Hematopoietic multipotent progenitor cell treated with erythropoietin and hydrocortisone succinate and interleukin-3 and kit ligand, for 17 days (in vitro differentiated cells): ENCODE results near the gene TLR9.
"Not testable (repeated sequence)": the region's sequence is repeated elsewhere in the genome, so short reads cannot be mapped to it uniquely, and the experiment has no call there.

Experiments used
- DNase-seq: peaks from one replicate; pipeline ENCODE4 v3.0.0-alpha.2; 2015; ENCODE audit warnings: low spot score

TLR9 gene

GRCh38 chr3:52225452-52226228 lies at the start of gene TLR9:
Gene TLR9, minus strand, starts transcription at chr3:52225645. Its CDS starts 116 bp downstream, at chr3:52225529.
- DNase-seq, result no peak

- DNase-seq, result not testable (repeated sequence)
Measured at GRCh38 chr3:52274781-52275180, 49.3 kb upstream of the TLR9 start.

DNA sequence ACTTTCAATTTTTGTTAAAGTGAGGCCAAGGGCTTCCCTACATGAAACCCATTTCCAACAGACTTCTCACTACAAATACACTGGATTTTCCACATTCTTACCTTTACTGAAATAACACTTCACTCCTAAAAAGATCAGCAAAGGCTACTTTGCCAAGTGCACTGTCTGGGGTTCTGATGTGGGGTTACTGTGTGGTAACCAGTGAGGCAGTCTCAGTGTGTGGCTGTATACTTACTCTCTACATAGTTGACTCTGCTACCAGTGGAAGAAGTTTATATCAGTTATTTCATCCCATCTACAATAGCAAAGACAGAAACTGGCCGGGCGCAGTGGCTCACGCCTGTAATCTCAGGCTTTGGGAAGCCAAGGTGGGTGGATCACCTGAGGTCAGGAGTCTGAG lies 47.4 kb upstream of the TLR9 start:
- no peak for DNase-seq

DNA sequence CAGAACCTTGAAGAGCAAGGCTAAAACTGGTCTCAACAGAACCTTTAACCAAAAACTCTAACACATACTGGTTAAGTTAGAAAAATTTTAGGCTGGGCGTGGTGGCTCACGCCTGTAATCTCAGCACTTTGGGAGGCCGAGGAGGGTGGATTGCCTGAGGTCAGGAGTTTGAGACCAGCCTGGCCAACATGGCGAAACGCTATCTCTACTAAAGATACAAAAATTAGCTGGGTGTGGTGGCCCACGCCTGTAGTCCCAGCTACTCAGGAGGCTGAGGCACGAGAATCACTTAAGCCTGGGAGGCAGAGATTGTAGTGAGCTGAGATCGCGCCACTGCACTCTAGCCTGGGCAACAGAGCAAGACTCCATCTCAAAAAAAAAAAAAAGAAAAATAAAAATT lies 46.7 kb upstream of the TLR9 start:
- DNase-seq, result not testable (repeated sequence)

GRCh38 chr3:52270252-52270754 lies 44.9 kb upstream of the TLR9 start:
- no peak for DNase-seq

- DNase-seq, result no peak
Measured at GRCh38 chr3:52269776-52270175, 44.3 kb upstream of the TLR9 start.

DNA sequence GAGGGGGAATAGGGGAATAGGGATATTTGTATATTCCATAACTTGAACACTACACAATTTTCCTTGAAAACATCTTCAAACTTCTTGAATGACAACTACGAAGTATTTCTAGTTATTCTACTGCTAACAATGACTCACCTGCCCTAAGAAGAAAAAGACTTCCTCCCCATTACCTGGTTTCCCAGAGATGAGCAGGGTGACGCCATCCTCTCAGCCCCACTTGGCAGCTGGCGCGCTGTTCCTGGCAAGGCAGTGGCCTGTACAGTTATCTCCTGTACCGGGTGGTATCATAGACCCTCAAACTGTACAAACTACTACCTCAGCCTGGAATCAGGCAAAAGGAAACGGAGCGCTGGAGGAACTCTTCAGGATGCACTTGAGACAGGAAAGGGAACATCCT lies 42.6 kb upstream of the TLR9 start:
- DNase-seq, result no peak

DNA sequence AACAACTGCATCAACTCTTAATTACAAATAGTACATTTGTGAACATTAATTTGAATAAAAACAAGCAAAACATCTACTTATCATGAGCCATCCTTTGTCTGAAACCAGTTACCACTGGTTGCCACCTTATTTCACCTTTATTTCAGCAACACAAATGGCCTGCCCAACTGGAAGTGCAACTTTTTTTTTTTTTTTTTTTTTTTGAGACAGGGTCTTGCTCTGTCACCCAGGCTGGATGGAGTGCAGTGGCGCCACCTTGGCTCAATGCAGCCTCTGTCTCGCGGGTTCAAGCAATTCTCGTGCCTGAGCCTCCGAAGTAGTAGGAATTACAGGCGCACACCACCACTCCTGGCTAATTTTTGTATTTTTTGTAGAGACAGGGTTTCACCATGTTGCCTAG lies 39.9 kb upstream of the TLR9 start:
- DNase-seq, result no peak

DNA sequence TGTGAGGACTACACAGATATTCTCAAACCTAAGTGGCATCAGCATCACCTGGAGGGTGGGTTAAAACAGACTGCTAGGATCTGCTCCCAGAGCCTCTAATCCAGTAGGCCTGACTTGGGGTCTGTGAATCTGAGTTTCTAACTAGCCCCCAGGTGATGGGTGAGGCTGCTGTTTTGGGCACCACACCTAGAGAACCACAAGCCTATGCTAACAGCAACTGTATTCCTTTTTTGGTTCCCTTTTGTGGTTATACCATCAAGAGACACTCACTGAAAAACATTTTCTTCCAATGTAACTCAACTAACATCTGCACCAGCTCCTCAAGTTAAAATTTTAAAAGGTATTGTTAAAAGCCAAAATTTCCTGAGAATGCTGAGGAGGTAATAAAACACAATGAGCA lies 37.0 kb upstream of the TLR9 start:
- DNase-seq, result no peak

DNA sequence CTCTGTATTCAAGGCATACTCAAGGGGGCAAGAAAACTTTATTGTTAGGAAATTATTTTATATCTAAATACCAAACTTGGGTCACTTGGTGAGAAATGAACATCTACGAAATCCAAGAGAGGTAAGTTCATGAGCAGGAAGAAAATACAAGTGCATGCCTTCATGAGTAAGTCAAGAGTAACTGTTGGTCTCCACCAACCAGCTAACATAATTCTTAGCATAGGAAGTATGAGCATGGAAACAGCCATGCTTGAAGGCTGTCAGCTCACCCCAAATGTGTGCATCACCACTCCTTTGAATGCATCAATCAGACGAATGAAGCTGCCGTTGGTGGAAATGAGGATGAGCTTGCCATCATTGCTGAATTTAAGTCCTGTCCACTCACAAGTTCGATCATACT lies 34.0 kb upstream of the TLR9 start:
- no peak for DNase-seq

- DNase-seq, result no peak
Measured at GRCh38 chr3:52259035-52259434, 33.6 kb upstream of the TLR9 start.

GRCh38 chr3:52257911-52258310 lies 32.5 kb upstream of the TLR9 start:
- DNase-seq, result no peak

- DNase-seq, result no peak
Measured at GRCh38 chr3:52256622-52257021, 31.2 kb upstream of the TLR9 start.

- DNase-seq, result no peak
Measured at GRCh38 chr3:52256159-52256558, 30.7 kb upstream of the TLR9 start.

DNA sequence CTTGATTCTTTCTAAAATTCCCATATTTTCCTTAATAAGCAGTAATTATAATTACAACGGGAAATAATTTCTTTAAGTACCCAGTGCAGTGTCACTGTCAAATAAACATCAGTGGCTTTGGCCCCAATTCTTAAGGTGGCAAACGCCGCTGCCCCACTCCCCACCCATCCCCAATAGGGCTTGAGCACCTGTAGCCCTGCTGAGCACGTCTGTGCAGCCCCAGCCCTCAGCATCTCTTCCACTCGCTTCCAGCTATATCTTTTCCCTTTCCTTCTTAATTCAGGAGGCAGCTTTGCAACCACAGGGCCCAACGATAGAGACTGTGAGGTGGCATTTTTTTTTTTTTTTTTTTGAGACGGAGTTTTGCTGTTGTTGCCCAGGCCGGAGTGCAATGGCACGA lies 29.2 kb upstream of the TLR9 start:
- no peak for DNase-seq

DNA sequence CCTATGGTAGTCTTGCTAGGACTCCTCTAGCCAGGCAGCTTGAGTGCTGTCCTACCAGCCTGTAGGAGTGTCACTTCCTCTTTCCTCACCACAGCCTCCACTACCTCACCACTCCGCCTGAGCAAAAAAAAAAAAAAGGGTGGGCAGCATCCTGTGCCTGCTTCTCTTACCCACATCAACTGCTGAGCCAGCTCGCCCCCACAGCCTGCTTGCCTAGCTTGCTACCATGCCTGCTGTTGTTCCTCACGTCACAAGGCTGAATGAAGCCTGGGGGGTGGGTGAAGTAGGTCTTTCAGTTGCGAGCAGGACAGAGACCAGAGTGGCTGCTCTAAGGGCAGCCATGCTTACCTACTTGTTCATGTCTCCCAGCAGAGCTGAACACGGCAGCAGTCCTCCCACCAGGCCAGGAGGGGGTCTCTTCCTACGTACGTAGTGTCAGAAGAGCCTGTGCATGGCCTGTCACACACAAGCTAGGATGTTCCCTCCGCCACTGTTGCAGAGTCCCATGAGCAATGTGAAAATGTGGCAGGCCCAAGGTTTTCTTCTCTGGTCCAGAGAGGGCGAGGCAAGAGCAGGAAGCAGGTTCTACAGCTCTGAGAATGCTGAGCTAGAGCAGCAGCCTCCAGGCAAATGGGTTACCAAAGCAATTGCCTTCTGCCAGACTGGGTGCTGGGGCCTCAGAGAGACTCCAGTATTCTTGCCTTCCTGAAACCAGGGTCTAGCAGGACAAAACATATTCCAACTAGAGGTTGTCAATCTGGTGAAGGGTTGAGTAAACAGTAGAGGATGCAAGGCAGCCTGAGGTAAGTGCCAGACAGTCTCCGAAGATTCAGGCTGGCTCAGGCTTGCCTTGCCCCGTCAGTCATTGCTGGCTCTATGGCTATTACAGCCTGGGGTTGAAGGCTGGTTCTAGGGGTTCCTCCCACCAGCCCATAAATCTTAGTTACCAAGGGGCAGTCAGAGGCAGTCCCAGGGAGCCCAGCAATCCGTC lies 28.2 kb upstream of the TLR9 start:
- DNase-seq, result no peak

- DNase-seq, result no peak
Measured at GRCh38 chr3:52250122-52250521, 24.7 kb upstream of the TLR9 start.

DNA sequence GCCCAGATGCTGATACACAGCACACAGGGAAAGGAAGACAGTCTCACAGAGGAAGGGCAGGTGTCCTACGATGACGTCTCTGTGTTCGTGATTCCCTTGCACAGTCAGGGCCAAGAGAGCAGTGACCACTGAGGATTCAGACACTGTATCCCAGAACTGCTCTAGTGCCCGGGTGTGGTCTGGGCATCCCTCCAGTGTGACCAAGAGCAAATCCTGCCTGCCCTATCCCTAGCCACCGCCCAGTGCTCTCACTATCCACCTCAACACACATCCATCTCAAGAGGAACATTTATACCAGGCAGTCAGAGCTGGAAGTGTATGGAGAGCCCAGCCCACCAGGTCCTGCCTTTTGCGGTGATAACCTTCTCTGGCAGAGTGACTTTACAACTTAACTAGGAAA lies 24.2 kb upstream of the TLR9 start:
- no peak for DNase-seq

DNA sequence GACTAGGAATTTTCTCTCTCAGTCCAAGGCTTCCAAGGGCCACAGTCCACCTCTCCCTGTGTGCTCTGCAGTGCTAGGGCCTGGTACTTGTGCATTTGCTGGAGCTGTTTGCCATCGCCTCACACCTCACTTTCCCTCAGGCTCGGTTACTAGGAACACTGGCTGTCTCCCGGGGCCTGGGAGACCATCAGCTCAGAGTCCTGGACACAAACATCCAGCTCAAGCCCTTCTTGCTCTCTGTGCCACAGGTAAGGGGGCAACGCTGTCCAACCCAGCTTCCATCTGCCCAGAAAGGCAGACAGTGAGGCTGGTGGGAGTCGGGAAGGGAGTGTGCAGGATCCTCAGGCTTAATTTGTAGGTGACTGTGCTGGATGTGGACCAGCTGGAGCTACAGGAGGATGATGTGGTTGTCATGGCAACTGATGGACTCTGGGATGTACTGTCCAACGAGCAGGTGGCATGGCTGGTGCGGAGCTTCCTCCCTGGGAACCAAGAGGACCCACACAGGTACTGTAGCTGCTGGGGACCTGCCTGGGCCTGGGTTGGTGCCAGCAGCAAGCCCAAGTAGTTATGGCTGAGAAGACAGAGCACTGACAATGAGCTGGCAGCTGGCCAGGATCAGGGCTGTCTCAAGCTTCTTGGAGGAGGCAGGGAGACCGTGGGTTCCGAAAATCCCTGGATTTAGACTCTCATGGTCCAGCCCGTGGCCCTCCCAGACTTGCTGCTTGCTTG lies 23.5 kb upstream of the TLR9 start:
- DNase-seq, result no peak

DNA sequence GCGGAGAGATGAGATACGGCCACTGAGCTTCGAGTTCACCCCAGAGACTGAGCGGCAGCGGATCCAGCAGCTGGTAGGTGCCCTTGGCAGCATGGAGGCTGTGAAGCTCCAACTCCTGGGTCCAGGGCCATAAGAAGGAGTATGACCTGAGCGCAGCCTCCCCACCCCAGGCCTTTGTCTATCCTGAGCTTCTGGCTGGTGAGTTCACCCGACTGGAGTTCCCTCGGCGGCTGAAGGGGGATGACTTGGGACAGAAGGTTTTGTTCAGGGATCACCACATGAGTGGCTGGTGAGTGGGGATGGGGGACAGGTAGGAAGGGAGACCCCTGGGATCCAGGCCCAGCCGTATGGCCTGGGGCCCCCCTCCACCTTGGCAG lies 22.7 kb upstream of the TLR9 start:
- no peak for DNase-seq

DNA sequence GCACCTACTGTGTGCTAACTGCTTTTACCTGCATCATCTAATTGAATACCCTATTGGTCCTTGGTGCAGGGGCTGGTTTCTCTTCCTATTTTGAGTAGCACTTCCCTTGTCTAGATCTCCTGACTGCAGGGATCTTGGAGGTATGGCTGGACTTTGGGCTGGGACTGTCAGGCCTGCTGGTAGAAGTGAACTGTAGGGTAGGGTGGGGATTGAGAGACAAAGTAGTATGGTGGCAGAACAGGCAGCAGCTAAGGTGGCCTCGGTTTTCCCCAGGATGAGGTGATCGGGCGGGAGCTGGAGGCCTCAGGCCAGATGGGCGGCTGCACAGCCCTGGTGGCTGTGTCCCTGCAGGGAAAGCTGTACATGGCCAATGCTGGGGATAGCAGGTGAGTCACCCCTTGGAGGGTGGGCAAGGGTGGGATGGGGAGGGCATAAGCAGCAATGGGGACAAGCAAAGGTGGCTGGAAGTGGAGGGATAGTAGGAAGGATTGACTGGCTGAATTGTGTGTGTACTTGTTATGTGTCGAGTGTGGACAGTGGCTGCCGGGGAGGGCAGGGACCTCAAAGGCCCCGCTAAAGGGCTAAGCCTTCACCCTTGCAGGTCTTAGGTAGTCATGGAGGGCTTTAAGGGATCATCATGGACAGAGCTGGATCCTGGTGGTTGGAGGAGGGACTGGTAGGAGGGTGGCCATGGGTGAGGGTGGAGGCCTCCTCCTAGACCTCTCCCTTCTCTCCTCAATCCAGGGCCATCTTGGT lies 22.1 kb upstream of the TLR9 start:
- DNase-seq, result no peak
